Measurements from ENCODE around the gene MAST4. TPM values are rescaled to one million over a fixed set of nuclear protein-coding genes. Genes with fewer than 3 reads are reported as not detected.
A peak's percentile ranks its signal among the peaks of the same experiment; 100 is the strongest.

MAST4 gene
- total and polyA plus RNA-seq, 2 of the 13 experiments (the other 11 are each of a cell fraction or from before 2014, with no cell fraction given) = 3.4 to 3.7 TPM

GRCh38 chr5:67003935-67004729, 407.9 kb downstream of the MAST4 start (continued):
- TF ChIP-seq HMG20B (CRISPR knock-in tag; conservative IDR thresholded peaks at IDR 0.05) = no peak
- no peak for TF ChIP-seq ZNF83 (CRISPR knock-in tag; IDR thresholded peaks at IDR 0.05; ENCODE audit: borderline replicate concordance)
- peak; percentile 72; the same call in 1 of the 2 replicates for TF ChIP-seq NCOR1 (IDR thresholded peaks at IDR 0.05; ENCODE audit: borderline replicate concordance, low read length)
- no peak for TF ChIP-seq ZSCAN30 (CRISPR knock-in tag; IDR thresholded peaks at IDR 0.05)
- no peak for TF ChIP-seq ZNF589 (CRISPR knock-in tag; conservative IDR thresholded peaks at IDR 0.05)
- TF ChIP-seq ZNF180 (CRISPR knock-in tag; IDR thresholded peaks at IDR 0.05; ENCODE audit: borderline replicate concordance, low read depth) = no peak
- no peak for TF ChIP-seq KLF15 (CRISPR knock-in tag; IDR thresholded peaks at IDR 0.05; ENCODE audit: borderline replicate concordance)
- peak; percentile 65 for TF ChIP-seq SIX4 (CRISPR knock-in tag; IDR thresholded peaks at IDR 0.05)
- peak; percentile 27; the same call in 1 of the 2 replicates for TF ChIP-seq HOXA3 (CRISPR knock-in tag; IDR thresholded peaks at IDR 0.05)
- TF ChIP-seq U2AF1 (optimal IDR thresholded peaks at IDR 0.05; ENCODE audit: low read depth, low read length) = peak; percentile 24
- TF ChIP-seq ZNF549 (CRISPR knock-in tag; IDR thresholded peaks at IDR 0.05) = no peak
- TF ChIP-seq NCOA5 (CRISPR knock-in tag; IDR thresholded peaks at IDR 0.05) = no peak
- peak; percentile 62 for TF ChIP-seq POLR2G (IDR thresholded peaks at IDR 0.05; ENCODE audit: low read depth, low read length)
- no peak for TF ChIP-seq RELA (CRISPR knock-in tag; IDR thresholded peaks at IDR 0.05)
- no peak for TF ChIP-seq FUBP1 (CRISPR knock-in tag; IDR thresholded peaks at IDR 0.05; ENCODE audit: borderline replicate concordance)
- TF ChIP-seq RBM22 (optimal IDR thresholded peaks at IDR 0.05; ENCODE audit: low read length) = no peak
- no peak for TF ChIP-seq ZNF577 (CRISPR knock-in tag; IDR thresholded peaks at IDR 0.05; ENCODE audit: borderline replicate concordance, low read depth)
- peak; percentile 54; the same call in 1 of the 2 replicates for TF ChIP-seq ZBED4 (CRISPR knock-in tag; IDR thresholded peaks at IDR 0.05; ENCODE audit: borderline replicate concordance)
- no peak for TF ChIP-seq ZIK1 (CRISPR knock-in tag; IDR thresholded peaks at IDR 0.05; ENCODE audit: borderline replicate concordance, low read depth)
- TF ChIP-seq MYPOP (CRISPR knock-in tag; IDR thresholded peaks at IDR 0.05) = peak; percentile 28; the same call in 1 of the 2 replicates
- TF ChIP-seq KLF12 (CRISPR knock-in tag; IDR thresholded peaks at IDR 0.05; ENCODE audit: borderline replicate concordance) = no peak
- TF ChIP-seq, protein P1, sequence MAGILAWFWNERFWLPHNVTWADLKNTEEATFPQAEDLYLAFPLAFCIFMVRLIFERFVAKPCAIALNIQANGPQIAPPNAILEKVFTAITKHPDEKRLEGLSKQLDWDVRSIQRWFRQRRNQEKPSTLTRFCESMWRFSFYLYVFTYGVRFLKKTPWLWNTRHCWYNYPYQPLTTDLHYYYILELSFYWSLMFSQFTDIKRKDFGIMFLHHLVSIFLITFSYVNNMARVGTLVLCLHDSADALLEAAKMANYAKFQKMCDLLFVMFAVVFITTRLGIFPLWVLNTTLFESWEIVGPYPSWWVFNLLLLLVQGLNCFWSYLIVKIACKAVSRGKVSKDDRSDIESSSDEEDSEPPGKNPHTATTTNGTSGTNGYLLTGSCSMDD (CRISPR knock-in tag; IDR thresholded peaks at IDR 0.05) = no peak

Data from HepG2 (cell line).